MM.1S (cell line): ENCODE results near the gene NDST4.

ENCODE experiments used
- CTCF ChIP-seq: fragments of 300-600 bp; sonication (generic); IDR thresholded peaks from 2 replicates; pipeline ENCODE4 v1.5.1; 2016; ENCODE audit warnings: antibody characterized with exemption, low read length, mixed read lengths
- EZH2phosphoT487 ChIP-seq: fragments of 300-600 bp; sonication (generic); IDR thresholded peaks from 2 replicates; pipeline ENCODE4 v1.6.1; 2018; ENCODE audit warnings: antibody characterized with exemption, low read length

- TF ChIP-seq CTCF (no peak), EZH2phosphoT487 (no peak)
These were observed 239.1 kb downstream of the NDST4 start for GRCh38 chr4:114874321-114874720.
